ENCODE data around the gene CPNE2.

GRCh38 chr16:57185446-57185944 is 93.1 kb downstream of the CPNE2 start:
- no peak for TF ChIP-seq CTCF (IDR thresholded peaks at IDR 0.05; ENCODE audit: borderline replicate concordance, extremely low read depth, low read length, poor library complexity, severe bottlenecking)
- no peak for TF ChIP-seq EZH2 (IDR thresholded peaks at IDR 0.05; ENCODE audit: borderline replicate concordance, low read depth, low read length, severe bottlenecking)

Measured in DND-41 (cell line).